Measurements from ENCODE around the gene KLF16. TPM values are rescaled to one million over a fixed set of nuclear protein-coding genes. Genes with fewer than 3 reads are reported as not detected.

The KLF16 gene
- total RNA-seq, 1 donor from 2014 or later, result 13.2 TPM

DNA sequence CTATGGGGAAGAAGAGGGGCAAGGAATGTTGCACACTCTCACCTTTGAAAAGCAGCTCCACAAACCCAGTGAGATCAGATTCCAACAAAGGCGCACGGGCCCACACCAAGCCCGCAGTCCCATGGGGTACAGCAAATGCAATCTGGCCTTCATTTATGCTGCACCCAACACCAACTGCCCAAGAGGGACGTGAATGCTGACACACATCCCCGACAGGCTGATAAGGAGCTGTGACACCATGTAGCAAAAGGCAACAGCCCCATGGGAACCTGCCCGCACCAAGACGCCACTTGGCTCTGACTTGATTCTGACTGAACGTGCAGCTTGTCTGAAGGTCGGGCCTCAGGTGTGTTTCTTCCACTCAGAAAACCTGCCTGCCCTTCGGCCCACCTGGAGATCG is 32.4 kb downstream of the KLF16 start:
- H3K27ac Mint-ChIP-seq, result no peak overlapping the region
- H3K36me3 Mint-ChIP-seq (ENCODE audit: insufficient read depth), result peaks cover 2% of the 10 kb centered on the region
- TF ChIP-seq, protein P1, sequence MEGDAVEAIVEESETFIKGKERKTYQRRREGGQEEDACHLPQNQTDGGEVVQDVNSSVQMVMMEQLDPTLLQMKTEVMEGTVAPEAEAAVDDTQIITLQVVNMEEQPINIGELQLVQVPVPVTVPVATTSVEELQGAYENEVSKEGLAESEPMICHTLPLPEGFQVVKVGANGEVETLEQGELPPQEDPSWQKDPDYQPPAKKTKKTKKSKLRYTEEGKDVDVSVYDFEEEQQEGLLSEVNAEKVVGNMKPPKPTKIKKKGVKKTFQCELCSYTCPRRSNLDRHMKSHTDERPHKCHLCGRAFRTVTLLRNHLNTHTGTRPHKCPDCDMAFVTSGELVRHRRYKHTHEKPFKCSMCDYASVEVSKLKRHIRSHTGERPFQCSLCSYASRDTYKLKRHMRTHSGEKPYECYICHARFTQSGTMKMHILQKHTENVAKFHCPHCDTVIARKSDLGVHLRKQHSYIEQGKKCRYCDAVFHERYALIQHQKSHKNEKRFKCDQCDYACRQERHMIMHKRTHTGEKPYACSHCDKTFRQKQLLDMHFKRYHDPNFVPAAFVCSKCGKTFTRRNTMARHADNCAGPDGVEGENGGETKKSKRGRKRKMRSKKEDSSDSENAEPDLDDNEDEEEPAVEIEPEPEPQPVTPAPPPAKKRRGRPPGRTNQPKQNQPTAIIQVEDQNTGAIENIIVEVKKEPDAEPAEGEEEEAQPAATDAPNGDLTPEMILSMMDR (IDR thresholded peaks at IDR 0.05; ENCODE audit: unreplicated experiment), result no peak
- no peak overlapping the region for H3K4me3 Mint-ChIP-seq (ENCODE audit: low read depth)
- peaks cover 3% of the 10 kb centered on the region for H3K4me1 Mint-ChIP-seq (ENCODE audit: low read depth)
- H3K27me3 Mint-ChIP-seq, result no peaks in the 10 kb centered on the region
- H3K9me3 Mint-ChIP-seq (ENCODE audit: low read depth), result no peaks in the 10 kb centered on the region
- DNase-seq (ENCODE audit: low spot score, unreplicated experiment), result no peak

DNA sequence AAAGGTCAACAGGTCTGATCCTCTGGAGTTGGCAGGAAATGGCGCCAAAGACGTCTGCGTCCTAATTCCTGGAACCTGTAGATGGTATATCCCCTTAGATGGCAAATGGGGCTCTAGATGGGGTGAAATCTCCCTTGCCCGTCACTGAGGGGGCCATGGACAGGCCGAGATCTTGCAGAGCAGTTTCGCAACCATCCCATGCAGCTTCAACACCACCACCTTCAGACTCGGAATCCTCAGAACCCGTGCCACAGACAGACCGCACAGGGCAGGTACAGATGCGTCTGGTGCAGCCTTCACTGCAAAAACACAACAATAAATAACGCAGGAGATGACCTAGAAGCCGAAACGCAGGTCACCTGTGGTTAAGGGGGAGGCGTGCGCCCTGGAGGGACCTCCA is 32.8 kb downstream of the KLF16 start:
- peaks cover 5% of the 10 kb centered on the region for H3K36me3 Mint-ChIP-seq (ENCODE audit: insufficient read depth)
- H3K9me3 Mint-ChIP-seq (ENCODE audit: low read depth), result no peaks in the 10 kb centered on the region
- H3K27ac Mint-ChIP-seq, result no peak overlapping the region
- TF ChIP-seq, protein P1 (IDR thresholded peaks at IDR 0.05; ENCODE audit: unreplicated experiment), result no peak
- no peak for DNase-seq (ENCODE audit: low spot score, unreplicated experiment)
- H3K4me3 Mint-ChIP-seq (ENCODE audit: low read depth), result no peak overlapping the region
- H3K27me3 Mint-ChIP-seq, result no peaks in the 10 kb centered on the region
- H3K4me1 Mint-ChIP-seq (ENCODE audit: low read depth), result peaks cover 4% of the 10 kb centered on the region

DNA sequence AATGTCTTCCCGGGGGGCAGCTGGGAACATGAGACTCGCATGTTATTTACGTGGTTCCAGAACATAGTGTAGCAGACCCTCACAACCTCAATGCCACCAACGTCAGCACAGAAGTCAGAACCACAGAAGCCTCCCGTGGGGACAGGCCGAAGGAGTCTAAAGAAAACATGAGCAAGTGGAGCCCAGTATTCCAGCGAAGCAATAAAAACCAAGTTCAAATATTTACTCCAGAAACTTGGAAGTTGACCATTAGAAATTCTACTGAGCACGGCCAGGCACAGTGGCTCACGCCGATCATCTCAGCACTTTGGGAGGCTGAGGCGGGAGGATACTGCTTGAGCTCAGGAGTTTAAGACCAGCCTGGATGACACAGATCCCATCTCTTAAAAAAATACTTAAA is 33.4 kb downstream of the KLF16 start:
- no peak overlapping the region for H3K27ac Mint-ChIP-seq
- DNase-seq (ENCODE audit: low spot score, unreplicated experiment), result no peak

DNA sequence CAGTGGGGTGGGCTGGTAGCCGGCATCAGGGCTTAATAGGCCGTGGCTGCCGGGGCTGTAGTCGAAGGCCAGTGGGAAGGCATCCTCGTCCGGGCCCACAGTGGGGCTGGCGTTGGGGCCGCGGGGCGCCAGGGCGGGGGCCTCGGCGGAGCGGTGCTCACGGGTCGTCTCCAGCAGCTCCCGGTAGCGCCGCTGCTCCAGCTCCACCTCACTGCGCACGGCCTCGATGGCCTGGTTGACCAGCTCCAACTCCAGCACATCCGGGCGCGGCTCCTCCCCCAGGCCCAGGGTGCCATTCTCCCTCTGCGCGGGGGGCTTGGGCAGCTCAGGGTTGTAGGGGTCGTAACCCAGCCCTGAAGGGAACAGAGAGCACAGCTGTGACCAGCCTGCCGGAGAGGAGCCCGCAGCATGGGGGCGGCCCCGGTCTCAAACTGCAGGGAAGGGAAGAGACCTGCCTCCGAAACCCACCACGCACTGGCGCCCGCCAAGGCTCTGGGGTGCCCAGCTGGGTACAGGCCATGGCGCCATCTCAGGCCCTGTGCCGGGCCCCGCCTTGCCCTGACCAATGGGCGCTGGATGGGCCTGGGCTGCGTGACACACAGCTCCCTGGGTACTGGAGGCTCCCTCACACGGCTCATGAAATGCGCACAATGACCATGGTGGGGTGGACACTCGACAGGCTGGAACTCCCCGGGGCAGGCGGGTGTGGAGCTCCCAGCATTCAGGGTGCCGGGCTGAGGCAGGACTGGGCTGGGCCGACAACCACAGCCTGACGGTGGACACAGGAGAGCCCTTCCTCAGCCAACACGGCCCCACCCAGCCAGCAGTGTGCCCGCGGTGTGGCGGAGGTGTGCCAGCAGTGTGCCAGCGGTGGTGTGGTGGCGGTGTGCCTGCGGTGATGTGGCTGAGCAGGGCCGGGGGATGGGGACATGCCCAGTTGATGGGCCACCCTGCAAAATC is 34.8 kb downstream of the KLF16 start:
- no peak overlapping the region for H3K27ac Mint-ChIP-seq
- H3K27me3 Mint-ChIP-seq, result no peaks in the 10 kb centered on the region
- peaks cover 4% of the 10 kb centered on the region for H3K4me1 Mint-ChIP-seq (ENCODE audit: low read depth)
- TF ChIP-seq, protein P1 (IDR thresholded peaks at IDR 0.05; ENCODE audit: unreplicated experiment), result no peak
- no peaks in the 10 kb centered on the region for H3K9me3 Mint-ChIP-seq (ENCODE audit: low read depth)
- no peak for DNase-seq (ENCODE audit: low spot score, unreplicated experiment)
- H3K4me3 Mint-ChIP-seq (ENCODE audit: low read depth), result no peak overlapping the region
- H3K36me3 Mint-ChIP-seq (ENCODE audit: insufficient read depth), result peaks cover 8% of the 10 kb centered on the region

More for the DNA sequence above, 33.4 kb downstream of the KLF16 start:
- no peaks in the 10 kb centered on the region for H3K9me3 Mint-ChIP-seq (ENCODE audit: low read depth)
- H3K36me3 Mint-ChIP-seq (ENCODE audit: insufficient read depth), result peaks cover 5% of the 10 kb centered on the region
- no peaks in the 10 kb centered on the region for H3K27me3 Mint-ChIP-seq
- no peak overlapping the region for H3K4me3 Mint-ChIP-seq (ENCODE audit: low read depth)
- H3K4me1 Mint-ChIP-seq (ENCODE audit: low read depth), result peaks cover 4% of the 10 kb centered on the region
- TF ChIP-seq, protein P1 (IDR thresholded peaks at IDR 0.05; ENCODE audit: unreplicated experiment), result no peak

DNA sequence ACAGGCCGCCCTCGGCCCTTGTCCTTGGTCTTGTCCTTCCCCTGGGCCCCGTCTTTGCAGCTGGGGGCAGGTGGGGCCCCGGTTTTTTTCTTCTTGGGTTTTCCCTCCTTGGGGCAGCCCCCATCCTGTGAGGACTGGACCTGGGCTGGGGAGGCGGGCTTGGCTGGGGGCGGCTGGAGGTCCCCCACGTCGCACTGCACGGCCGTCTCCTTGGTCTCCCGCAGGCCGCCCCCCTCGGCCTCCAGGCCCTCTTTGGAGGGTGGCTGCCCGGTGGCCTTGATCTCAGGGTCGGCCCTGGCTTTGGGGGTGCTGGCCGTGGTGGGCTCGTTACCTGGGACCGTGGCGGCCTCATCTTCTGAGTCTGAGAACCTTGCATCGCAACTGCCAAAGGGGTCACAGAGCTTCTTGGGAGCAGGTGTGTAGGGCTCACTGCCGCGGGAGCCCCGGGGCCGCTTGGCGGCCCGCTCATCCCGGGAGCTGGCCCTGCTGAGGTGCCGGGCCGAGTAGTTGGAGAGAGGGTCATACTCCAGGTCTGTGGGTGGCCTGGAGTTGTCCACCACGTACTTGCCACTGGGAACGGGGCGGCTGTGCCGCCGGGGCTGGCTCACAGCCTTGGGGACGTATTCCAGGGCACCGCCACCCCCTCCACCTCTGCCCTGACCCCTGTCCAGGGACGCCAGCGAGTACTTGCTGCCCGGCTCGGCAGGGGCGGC is 35.7 kb downstream of the KLF16 start:
- Mint-ChIP-seq H3K27ac (no peak overlapping the region), H3K27me3 (no peaks in the 10 kb centered on the region), H3K4me1 (ENCODE audit: low read depth) (peaks cover 4% of the 10 kb centered on the region), H3K36me3 (ENCODE audit: insufficient read depth) (peaks cover 8% of the 10 kb centered on the region), H3K4me3 (ENCODE audit: low read depth) (no peak overlapping the region), H3K9me3 (ENCODE audit: low read depth) (no peaks in the 10 kb centered on the region)
- no peak for DNase-seq (ENCODE audit: low spot score, unreplicated experiment)
- TF ChIP-seq, protein P1 (IDR thresholded peaks at IDR 0.05; ENCODE audit: unreplicated experiment), result no peak

Data from progenitor cell of endocrine pancreas (in vitro differentiated cells).